ENCODE results near the gene ATOH1. TPM values are rescaled to one million over a fixed set of nuclear protein-coding genes. Genes with fewer than 3 reads are reported as not detected.

ATOH1 gene
- total RNA-seq, 1 donor from 2014 or later, result not detected

- TF ChIP-seq EZH2 (IDR thresholded peaks at IDR 0.05; ENCODE audit: insufficient read depth, low read length), result no peak
- TF ChIP-seq CTCF (IDR thresholded peaks at IDR 0.05; ENCODE audit: insufficient read depth, low read depth, low read length), result no peak
- peaks cover 72% of the 10 kb centered on the region for H3K27me3 ChIP-seq (ENCODE audit: insufficient read depth, low read length)
- no peak for FAIRE-seq
- no peaks in the 10 kb centered on the region for H3K79me2 ChIP-seq (ENCODE audit: insufficient read depth, low read length)
- H3K27ac ChIP-seq (ENCODE audit: low read depth, low read length), result no peak overlapping the region
- no peak overlapping the region for H3K9ac ChIP-seq (ENCODE audit: low read length)
- no peaks in the 10 kb centered on the region for H3K36me3 Mint-ChIP-seq (ENCODE audit: low read depth, unreplicated experiment)
- H3K27me3 Mint-ChIP-seq (ENCODE audit: low read depth, unreplicated experiment), result peaks cover 85% of the 10 kb centered on the region
- H4K20me1 ChIP-seq (ENCODE audit: insufficient read depth, low read length), result no peaks in the 10 kb centered on the region
- no peaks in the 10 kb centered on the region for H3K36me3 ChIP-seq (ENCODE audit: insufficient read depth, low read length)
- peaks cover 3% of the 10 kb centered on the region for H3K9me3 Mint-ChIP-seq (ENCODE audit: unreplicated experiment)
- DNase-seq (ENCODE audit: low read depth), result no peak
- H3K4me1 Mint-ChIP-seq (ENCODE audit: low read depth, unreplicated experiment), result peaks cover 5% of the 10 kb centered on the region
- H3K4me2 ChIP-seq (ENCODE audit: low read length), result no peak overlapping the region
- no peak overlapping the region for H3K27ac Mint-ChIP-seq (ENCODE audit: unreplicated experiment)
- H3K4me3 ChIP-seq (ENCODE audit: insufficient read depth, low read depth, low read length), result no peak overlapping the region
- peak overlapping the region; percentile 79 for H3K4me3 Mint-ChIP-seq (ENCODE audit: unreplicated experiment)
- H3K4me1 ChIP-seq (ENCODE audit: insufficient read depth, low read length), result peaks cover 5% of the 10 kb centered on the region
- no peaks in the 10 kb centered on the region for H3K9me3 ChIP-seq (ENCODE audit: insufficient read depth, low read depth, low read length)
- no peak overlapping the region for H2AFZ ChIP-seq (ENCODE audit: low read depth, low read length)
Measured at GRCh38 chr4:93827272-93827947, 1.1 kb upstream of the ATOH1 start.

- peaks cover 5% of the 10 kb centered on the region for H3K4me1 ChIP-seq (ENCODE audit: insufficient read depth, low read length)
- Mint-ChIP-seq H3K27ac (ENCODE audit: unreplicated experiment) (no peak overlapping the region), H3K4me1 (ENCODE audit: low read depth, unreplicated experiment) (peaks cover 5% of the 10 kb centered on the region), H3K9me3 (ENCODE audit: unreplicated experiment) (peaks cover 3% of the 10 kb centered on the region), H3K4me3 (ENCODE audit: unreplicated experiment) (peak overlapping the region; percentile 79), H3K27me3 (ENCODE audit: low read depth, unreplicated experiment) (peaks cover 99% of the 10 kb centered on the region), H3K36me3 (ENCODE audit: low read depth, unreplicated experiment) (no peaks in the 10 kb centered on the region)
- peaks cover 89% of the 10 kb centered on the region for H3K27me3 ChIP-seq (ENCODE audit: insufficient read depth, low read length)
- FAIRE-seq (no peak), DNase-seq (ENCODE audit: low read depth) (no peak)
- H3K27ac ChIP-seq (ENCODE audit: low read depth, low read length), result no peak overlapping the region
- H4K20me1 ChIP-seq (ENCODE audit: insufficient read depth, low read length), result no peaks in the 10 kb centered on the region
- no peak overlapping the region for H2AFZ ChIP-seq (ENCODE audit: low read depth, low read length)
- H3K79me2 ChIP-seq (ENCODE audit: insufficient read depth, low read length), result no peaks in the 10 kb centered on the region
- no peaks in the 10 kb centered on the region for H3K36me3 ChIP-seq (ENCODE audit: insufficient read depth, low read length)
- TF ChIP-seq CTCF (IDR thresholded peaks at IDR 0.05; ENCODE audit: insufficient read depth, low read depth, low read length), result no peak
- TF ChIP-seq EZH2 (IDR thresholded peaks at IDR 0.05; ENCODE audit: insufficient read depth, low read length), result peak; percentile 42
- H3K9me3 ChIP-seq (ENCODE audit: insufficient read depth, low read depth, low read length), result peaks cover 2% of the 10 kb centered on the region
- no peak overlapping the region for H3K9ac ChIP-seq (ENCODE audit: low read length)
- no peak overlapping the region for H3K4me3 ChIP-seq (ENCODE audit: insufficient read depth, low read depth, low read length)
- peak overlapping the region; percentile 81 for H3K4me2 ChIP-seq (ENCODE audit: low read length)
Measured at GRCh38 chr4:93828995-93829819, 654 bp downstream of the ATOH1 start.
